ENCODE results near the gene C14orf132.

Gene C14orf132

GRCh38 chr14:96040828-96041371, 1.7 kb downstream of the C14orf132 start:
- DNase-seq: no peak

- DNase-seq: no peak
These were observed 3.2 kb downstream of the C14orf132 start for GRCh38 chr14:96042248-96042930.

DNA sequence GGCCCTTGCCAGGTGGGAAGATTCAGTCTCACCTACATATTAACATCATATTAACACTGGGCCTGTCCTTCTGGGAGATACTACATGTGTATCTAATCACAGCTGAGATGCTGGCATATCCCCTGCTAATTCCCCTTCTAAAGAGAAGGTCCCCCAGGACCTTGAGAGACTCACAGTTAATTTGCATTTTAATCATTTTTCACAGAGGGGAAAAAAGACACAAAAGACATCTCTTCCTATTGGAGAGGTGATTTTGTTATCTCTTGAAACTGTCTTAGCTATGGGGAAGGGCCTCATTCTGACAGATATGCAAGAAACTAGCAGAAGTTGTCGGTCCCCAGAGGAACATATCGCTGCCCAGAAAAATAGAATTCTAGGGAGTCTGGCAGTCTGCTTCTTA, 7.5 kb downstream of the C14orf132 start:
- no peak for DNase-seq

- no peak for DNase-seq
These were observed 7.9 kb downstream of the C14orf132 start for GRCh38 chr14:96047101-96047500.

DNA sequence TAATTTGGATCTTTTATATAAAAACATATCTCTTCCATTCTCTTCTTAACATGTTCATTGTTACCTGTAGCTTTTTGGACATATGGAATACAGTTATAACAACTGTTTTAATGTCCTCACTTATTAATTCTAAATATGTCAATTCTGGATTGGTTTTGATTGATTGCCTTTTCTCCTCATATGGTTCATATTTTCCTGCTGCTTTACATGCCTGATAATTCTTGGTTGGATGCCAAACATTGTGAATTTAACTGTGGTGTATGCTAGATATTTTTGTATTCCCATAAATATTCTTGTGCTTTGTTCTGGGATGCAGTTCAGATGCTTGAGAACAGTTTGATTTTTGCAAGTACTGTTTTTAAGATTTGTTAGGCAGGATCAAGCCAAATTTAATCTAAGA, 10.8 kb downstream of the C14orf132 start:
- no peak for DNase-seq

- no peak for DNase-seq
These were observed 11.3 kb downstream of the C14orf132 start for GRCh38 chr14:96050482-96050881.

DNA sequence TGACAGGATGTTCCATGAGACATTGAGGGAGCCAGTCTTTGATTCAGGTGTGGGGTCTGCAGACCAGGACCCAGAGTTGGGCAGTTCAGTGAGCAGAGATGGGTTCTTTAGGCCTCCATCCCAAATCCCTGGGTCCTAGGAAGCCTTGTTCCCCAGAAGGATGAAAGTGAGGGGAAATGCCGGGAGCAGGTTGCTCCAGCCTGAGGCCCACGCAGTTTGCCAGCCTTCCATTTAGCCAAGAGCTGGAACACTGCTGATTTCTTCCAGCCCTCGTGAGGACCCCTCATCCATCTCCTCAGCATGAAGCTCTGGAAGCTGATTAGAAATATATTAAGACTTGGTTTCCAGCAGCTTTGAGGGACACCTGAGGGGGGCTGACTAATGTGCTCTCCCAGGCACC, 12.1 kb downstream of the C14orf132 start:
- no peak for DNase-seq

DNA sequence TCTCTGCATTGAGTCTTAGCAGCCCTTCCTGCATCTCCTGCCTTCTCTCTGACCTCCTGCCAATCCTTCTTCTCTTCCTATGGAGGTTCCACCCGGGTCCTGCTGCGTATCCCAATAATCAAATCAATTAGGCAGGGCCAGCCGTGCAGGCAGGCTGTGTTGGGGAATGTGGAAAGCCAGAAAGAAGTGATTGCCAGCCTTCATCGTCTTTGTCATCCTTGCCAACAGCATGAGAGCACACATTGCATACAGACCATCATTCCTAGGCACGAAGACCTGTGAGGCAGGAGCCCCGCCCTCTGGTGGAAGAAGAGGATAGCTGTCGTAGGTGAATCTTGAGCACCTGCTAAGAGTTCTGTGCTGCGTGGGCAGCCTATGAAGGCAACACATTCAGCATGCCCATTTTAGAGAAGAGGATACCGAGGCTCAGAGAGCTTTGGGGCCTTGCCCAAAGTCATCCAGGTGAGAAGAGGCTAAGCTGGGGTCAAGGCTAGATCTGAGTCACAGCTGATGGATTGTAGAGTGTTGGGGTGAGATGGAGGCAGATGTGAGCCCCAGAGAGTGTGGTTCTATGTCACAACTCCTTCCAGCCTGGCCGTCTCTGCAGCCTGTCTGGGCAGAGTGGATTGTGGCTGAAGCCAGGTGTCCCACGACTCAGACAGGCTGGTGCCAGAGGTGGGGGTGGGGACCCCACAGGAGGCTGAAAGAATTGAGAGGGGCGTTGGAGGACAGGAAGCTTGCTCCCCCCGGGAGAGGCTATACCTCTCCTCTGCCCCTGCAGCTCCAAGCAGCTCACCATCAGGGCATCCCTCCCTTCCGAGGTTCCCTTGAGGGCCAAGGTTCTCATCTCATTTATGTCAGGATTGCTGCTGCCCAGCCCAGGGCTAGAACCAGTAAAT, 12.7 kb downstream of the C14orf132 start:
- no peak for DNase-seq

- DNase-seq: no peak
These were observed 13.5 kb downstream of the C14orf132 start for GRCh38 chr14:96052541-96053247.

DNA sequence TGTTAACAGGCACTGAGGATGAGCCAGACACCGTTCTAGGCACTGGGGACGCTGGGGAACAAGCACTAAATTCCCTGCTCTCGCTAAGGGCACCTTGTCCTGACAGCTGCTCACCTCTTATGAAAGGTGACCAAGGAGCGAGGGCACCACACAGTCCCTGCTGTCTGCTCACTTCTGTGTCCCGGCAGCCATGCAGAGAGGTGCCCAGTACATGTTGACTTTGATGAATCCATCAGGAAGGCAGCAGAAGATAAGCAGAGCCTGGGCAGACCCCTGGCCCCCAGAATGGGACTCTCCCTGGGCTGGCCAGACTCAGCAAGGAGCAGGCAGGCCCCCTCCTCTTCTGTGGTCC, 14.1 kb downstream of the C14orf132 start:
- no peak for DNase-seq

GRCh38 chr14:96053600-96054381, 14.6 kb downstream of the C14orf132 start:
- peak; percentile 13 for DNase-seq

- no peak for DNase-seq
These were observed 15.5 kb downstream of the C14orf132 start for GRCh38 chr14:96054661-96055060.

DNA sequence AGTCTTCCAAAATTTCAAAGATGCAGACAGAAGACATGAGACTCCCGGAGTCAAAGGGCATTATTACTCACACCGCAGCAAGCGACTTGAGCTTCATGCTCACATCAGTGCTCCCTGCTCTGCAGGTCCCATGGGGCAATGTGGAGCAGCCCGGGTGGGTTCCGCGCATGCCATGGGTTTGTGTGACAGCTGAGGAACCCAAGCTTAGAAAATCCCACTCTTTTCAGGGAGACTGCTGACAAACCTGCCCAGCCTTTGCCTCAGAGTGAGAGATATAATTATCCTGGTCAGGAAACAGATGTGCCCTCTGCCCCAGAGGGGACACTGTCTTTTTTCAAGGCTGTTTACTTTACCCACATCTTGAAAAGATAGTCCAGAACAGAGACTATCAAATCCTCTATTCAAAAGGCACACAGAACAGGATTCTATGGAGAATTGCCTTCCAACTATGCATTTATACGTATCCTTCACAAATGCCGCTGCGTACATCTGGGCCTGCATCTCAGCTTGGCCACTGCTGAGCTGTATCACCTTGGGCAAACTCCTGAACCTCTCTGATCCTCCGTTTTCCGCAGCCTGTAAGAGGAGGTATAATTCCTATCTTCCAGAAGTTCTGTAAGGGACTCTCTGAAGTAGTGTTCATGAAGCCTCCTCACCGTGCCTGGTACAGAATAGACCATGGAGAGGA, 16.0 kb downstream of the C14orf132 start:
- DNase-seq: no peak

GRCh38 chr14:96055753-96056508, 16.8 kb downstream of the C14orf132 start:
- DNase-seq: no peak

DNA sequence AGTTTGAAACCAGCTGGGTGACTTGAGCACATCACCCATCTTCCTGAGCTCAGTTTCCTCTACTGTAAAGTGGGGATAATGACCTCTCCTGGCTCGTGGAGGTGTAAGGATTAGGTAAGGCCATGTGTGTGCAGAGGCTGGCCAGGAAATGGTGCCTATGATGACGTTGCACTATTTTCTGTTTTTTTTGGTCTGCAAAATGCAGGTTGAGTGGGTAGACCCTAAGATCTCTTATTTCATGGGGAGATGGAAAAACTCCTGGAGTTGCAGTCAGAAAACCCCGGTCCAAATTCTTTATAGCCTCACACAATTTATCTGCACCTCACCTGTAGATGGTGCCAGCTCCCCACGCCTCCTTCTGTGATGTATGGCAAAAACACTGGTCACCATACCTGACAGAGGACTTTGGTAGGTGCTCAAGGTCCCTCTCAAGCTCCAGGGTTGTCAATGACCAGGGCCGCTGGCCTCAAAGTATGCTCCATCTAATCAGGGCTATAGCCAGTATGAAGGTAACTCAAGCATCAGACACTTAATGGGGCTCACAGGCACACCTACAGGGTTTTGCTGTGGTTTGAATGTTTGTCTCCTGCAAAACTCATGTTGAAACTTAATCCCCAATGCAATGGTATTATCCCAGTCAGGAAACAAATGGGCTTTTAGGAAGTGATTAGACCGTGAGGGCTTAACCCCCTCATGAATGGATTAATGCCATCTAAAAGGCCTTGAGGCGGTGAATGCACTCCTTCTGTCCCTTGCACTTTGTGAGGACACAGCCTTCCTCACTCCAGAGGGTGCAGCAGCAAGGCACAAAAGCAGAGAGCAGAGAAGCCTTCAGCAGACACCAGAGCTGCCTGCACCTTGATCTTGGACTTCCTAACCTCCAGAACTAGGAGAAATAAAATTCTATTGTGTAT, 17.6 kb downstream of the C14orf132 start:
- no peak for DNase-seq

- no peak for DNase-seq
These were observed 18.6 kb downstream of the C14orf132 start for GRCh38 chr14:96057738-96058137.

- no peak for DNase-seq
These were observed 19.5 kb downstream of the C14orf132 start for GRCh38 chr14:96058576-96059200.

DNA sequence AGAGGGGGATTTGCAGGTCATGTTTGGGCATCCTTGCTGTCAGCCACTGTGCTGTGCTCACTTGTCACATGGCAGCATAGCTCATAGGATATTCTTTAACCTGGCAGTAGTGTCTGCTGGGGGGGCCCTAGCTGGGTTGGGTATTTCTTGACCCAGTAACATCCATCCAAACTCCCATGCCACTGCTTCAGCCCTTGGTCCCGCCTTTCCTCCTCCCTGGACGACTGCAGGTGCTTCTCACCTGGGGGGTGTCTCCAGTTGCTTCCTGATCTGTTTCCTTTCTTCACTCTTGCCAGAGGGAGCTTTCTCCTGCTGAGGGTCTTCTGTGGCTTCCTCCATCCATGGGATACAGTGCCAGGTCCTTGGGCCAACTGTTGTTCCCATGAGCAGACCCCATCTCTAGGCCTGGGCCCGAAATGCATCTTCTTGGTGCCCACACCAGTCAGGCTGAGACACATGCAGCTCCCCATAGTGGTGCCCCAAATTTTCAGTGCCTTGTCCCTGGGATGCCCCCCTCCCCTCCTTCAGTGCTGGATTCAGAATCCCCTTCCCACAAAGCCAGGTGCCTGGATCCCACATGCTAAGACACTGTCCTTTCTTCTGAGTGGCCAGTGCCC, 20.5 kb downstream of the C14orf132 start:
- DNase-seq: no peak

Data from GOT3 (cell line).